OCI-LY1 (cell line): ENCODE measurements around the gene KCNMA1.

Experiments
- H2AFZ ChIP-seq: fragments of 200-600 bp; sonication (generic), shearing (Covaris generic); 2 replicates; pipeline ENCODE4 v1.6.0; 2014; ENCODE audit warnings: antibody characterized with exemption, mild to moderate bottlenecking, low read length
- H3F3A ChIP-seq: fragments of 200-600 bp; sonication (generic), shearing (Covaris generic); 2 replicates; pipeline ENCODE4 v1.6.0; 2014; ENCODE audit warnings: mild to moderate bottlenecking, antibody characterized with exemption, low read length, moderate library complexity; ENCODE audit not compliant: insufficient read depth
- H3K27ac ChIP-seq: fragments of 200-600 bp; sonication (generic); 2 replicates; pipeline ENCODE4 v1.5.1; 2014; ENCODE audit warnings: low read length, mixed run types, mild to moderate bottlenecking, low read depth; ENCODE audit not compliant: poor library complexity, severe bottlenecking
- H3K27me3 ChIP-seq: fragments of 200-600 bp; sonication (generic); 2 replicates; pipeline ENCODE4 v1.6.0; 2014; ENCODE audit warnings: antibody characterized with exemption, mild to moderate bottlenecking, low read length, moderate library complexity; ENCODE audit not compliant: insufficient read depth
- H3K36me3 ChIP-seq: fragments of 200-600 bp; sonication (generic); 2 replicates; pipeline ENCODE4 v1.6.1; 2014; ENCODE audit warnings: mild to moderate bottlenecking, antibody characterized with exemption, low read length, moderate library complexity, mixed read lengths; ENCODE audit not compliant: insufficient read depth
- H3K4me1 ChIP-seq: fragments of 200-600 bp; sonication (generic); 2 replicates; pipeline ENCODE4 v1.5.1; 2014; ENCODE audit warnings: mild to moderate bottlenecking, low read length, moderate library complexity; ENCODE audit not compliant: insufficient read depth, severe bottlenecking
- H3K4me2 ChIP-seq: fragments of 200-600 bp; sonication (generic), shearing (Covaris generic); 2 replicates; pipeline ENCODE4 v1.6.1; 2014; ENCODE audit warnings: low read length
- H3K4me3 ChIP-seq: fragments of 200-600 bp; sonication (generic); 2 replicates; pipeline ENCODE4 v1.5.1; 2014; ENCODE audit warnings: low read length, low read depth, mild to moderate bottlenecking, mixed read lengths; ENCODE audit not compliant: poor library complexity, severe bottlenecking
- H3K79me2 ChIP-seq: fragments of 200-600 bp; shearing (Covaris generic); 2 replicates; pipeline ENCODE4 v1.6.1; 2016; ENCODE audit warnings: mixed run types, low read length, mixed read lengths; ENCODE audit not compliant: insufficient read depth
- H3K9ac ChIP-seq: fragments of 200-600 bp; sonication (generic), shearing (Covaris generic); 2 replicates; pipeline ENCODE4 v1.6.1; 2014; ENCODE audit warnings: mild to moderate bottlenecking, low read length, mixed read lengths
- H3K9me2 ChIP-seq: fragments of 200-600 bp; sonication (generic), shearing (Covaris generic); 2 replicates; pipeline ENCODE4 v1.6.1; 2014; ENCODE audit warnings: low read depth, mild to moderate bottlenecking, low read length, mixed read lengths
- H3K9me3 ChIP-seq: fragments of 200-600 bp; shearing (Covaris generic); 2 replicates; pipeline ENCODE4 v1.6.1; 2014; ENCODE audit warnings: low read length, mixed read lengths
- H4K20me1 ChIP-seq: fragments of 200-600 bp; sonication (generic), shearing (Covaris generic); 2 replicates; pipeline ENCODE4 v1.6.0; 2016; ENCODE audit warnings: mild to moderate bottlenecking, low read length; ENCODE audit not compliant: insufficient read depth
- CTCF ChIP-seq: fragments of 200-600 bp; sonication (generic), shearing (Covaris generic); IDR thresholded peaks from 2 replicates; pipeline ENCODE4 v1.5.1; 2017; ENCODE audit warnings: mild to moderate bottlenecking, antibody characterized with exemption, low read length, moderate library complexity, mixed read lengths
- EZH2 ChIP-seq: fragments of 200-600 bp; sonication (generic), shearing (Covaris generic); IDR thresholded peaks from 2 replicates; pipeline ENCODE4 v1.8.0; 2017; ENCODE audit warnings: borderline replicate concordance, mixed run types, mild to moderate bottlenecking, antibody characterized with exemption, low read length, moderate library complexity, mixed read lengths

Gene KCNMA1

GRCh38 chr10:77478247-77478961, 159.2 kb downstream of the KCNMA1 start:
- no peaks in the 10 kb centered on the region for H3K79me2 ChIP-seq
- no peaks in the 10 kb centered on the region for H4K20me1 ChIP-seq
- H3K9ac ChIP-seq, result no peak overlapping the region
- no peak overlapping the region for H2AFZ ChIP-seq
- H3K4me2 ChIP-seq, result no peak overlapping the region
- H3K27me3 ChIP-seq, result no peaks in the 10 kb centered on the region
- H3F3A ChIP-seq, result no peaks in the 10 kb centered on the region
- H3K4me3 ChIP-seq, result no peak overlapping the region
- TF ChIP-seq CTCF (no peak), EZH2 (no peak)
- H3K27ac ChIP-seq, result no peak overlapping the region
- no peaks in the 10 kb centered on the region for H3K9me3 ChIP-seq
- no peaks in the 10 kb centered on the region for H3K9me2 ChIP-seq
- H3K36me3 ChIP-seq, result no peaks in the 10 kb centered on the region
- H3K4me1 ChIP-seq, result no peaks in the 10 kb centered on the region

GRCh38 chr10:77475522-77475921, 162.1 kb downstream of the KCNMA1 start:
- no peak overlapping the region for H3K4me2 ChIP-seq
- H3K9ac ChIP-seq, result no peak overlapping the region
- H4K20me1 ChIP-seq, result no peaks in the 10 kb centered on the region
- no peaks in the 10 kb centered on the region for H3F3A ChIP-seq
- H3K27ac ChIP-seq, result no peak overlapping the region
- H3K4me1 ChIP-seq, result no peaks in the 10 kb centered on the region
- no peaks in the 10 kb centered on the region for H3K9me2 ChIP-seq
- H3K36me3 ChIP-seq, result no peaks in the 10 kb centered on the region
- TF ChIP-seq CTCF, result no peak
- TF ChIP-seq EZH2, result no peak
- no peaks in the 10 kb centered on the region for H3K9me3 ChIP-seq
- no peaks in the 10 kb centered on the region for H3K79me2 ChIP-seq
- H3K27me3 ChIP-seq, result no peaks in the 10 kb centered on the region
- H3K4me3 ChIP-seq, result no peak overlapping the region
- H2AFZ ChIP-seq, result no peak overlapping the region

GRCh38 chr10:77474939-77475338, 162.7 kb downstream of the KCNMA1 start:
- no peaks in the 10 kb centered on the region for H3K27me3 ChIP-seq
- no peaks in the 10 kb centered on the region for H3K9me2 ChIP-seq
- no peak overlapping the region for H3K27ac ChIP-seq
- no peak overlapping the region for H3K4me3 ChIP-seq
- H4K20me1 ChIP-seq, result no peaks in the 10 kb centered on the region
- no peak overlapping the region for H3K4me2 ChIP-seq
- H2AFZ ChIP-seq, result no peak overlapping the region
- TF ChIP-seq EZH2 (no peak), CTCF (no peak)
- H3K79me2 ChIP-seq, result no peaks in the 10 kb centered on the region
- no peaks in the 10 kb centered on the region for H3K9me3 ChIP-seq
- H3K9ac ChIP-seq, result no peak overlapping the region
- no peaks in the 10 kb centered on the region for H3K4me1 ChIP-seq
- no peaks in the 10 kb centered on the region for H3K36me3 ChIP-seq
- no peaks in the 10 kb centered on the region for H3F3A ChIP-seq
